Loucy (cell line): ENCODE data around the gene PPP2R2B.

Experiments used
- EZH2phosphoT487 ChIP-seq: fragments of 200-600 bp; IDR thresholded peaks from 2 replicates; pipeline ENCODE4 v1.6.1; 2018; ENCODE audit warnings: antibody characterized with exemption, mild to moderate bottlenecking, moderate library complexity, borderline replicate concordance
- TF ChIP-seq, protein P1 (sequence below): fragments of 200-600 bp; sonication (generic); conservative IDR thresholded peaks from 2 replicates; pipeline ENCODE4 v1.5.1; 2014; ENCODE audit warnings: mild to moderate bottlenecking, antibody characterized with exemption, low read length

- TF ChIP-seq, protein P1, sequence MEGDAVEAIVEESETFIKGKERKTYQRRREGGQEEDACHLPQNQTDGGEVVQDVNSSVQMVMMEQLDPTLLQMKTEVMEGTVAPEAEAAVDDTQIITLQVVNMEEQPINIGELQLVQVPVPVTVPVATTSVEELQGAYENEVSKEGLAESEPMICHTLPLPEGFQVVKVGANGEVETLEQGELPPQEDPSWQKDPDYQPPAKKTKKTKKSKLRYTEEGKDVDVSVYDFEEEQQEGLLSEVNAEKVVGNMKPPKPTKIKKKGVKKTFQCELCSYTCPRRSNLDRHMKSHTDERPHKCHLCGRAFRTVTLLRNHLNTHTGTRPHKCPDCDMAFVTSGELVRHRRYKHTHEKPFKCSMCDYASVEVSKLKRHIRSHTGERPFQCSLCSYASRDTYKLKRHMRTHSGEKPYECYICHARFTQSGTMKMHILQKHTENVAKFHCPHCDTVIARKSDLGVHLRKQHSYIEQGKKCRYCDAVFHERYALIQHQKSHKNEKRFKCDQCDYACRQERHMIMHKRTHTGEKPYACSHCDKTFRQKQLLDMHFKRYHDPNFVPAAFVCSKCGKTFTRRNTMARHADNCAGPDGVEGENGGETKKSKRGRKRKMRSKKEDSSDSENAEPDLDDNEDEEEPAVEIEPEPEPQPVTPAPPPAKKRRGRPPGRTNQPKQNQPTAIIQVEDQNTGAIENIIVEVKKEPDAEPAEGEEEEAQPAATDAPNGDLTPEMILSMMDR: peak; percentile 88
- TF ChIP-seq EZH2phosphoT487: no peak
These were observed 345.2 kb downstream of the PPP2R2B start for GRCh38 chr5:146533260-146533857.
